T follicular helper cell (primary cell): Measurements from ENCODE around the gene SPRING1.

Experiments
- DNase-seq: peaks from one replicate; pipeline ENCODE4 v3.0.0-alpha.2; 2020; ENCODE audit warnings: low read depth

SPRING1 gene

DNA sequence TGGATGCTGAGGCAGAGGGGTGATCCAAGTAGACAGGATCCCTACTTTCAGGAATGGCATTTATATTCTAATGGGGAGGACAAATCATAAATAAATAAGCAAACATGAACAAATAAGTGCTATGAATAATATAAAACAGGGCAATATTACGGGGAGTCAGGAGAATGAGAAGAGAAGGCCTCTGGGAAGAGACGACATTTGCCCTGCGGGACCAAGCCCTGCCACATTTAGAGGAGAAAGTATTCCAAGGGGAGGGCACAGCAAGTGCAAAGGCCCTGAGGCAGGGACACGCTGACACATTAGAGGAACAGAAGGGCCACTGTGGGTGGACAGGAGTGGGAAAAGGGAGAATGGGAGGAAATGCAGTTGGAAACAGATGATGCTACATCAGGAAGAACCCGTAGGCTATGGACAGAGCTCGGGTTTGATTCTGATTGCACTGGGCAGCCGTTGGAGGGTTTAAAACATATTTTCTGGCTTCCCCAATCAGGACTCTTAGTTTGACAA lies 1.6 kb upstream of the SPRING1 start:
- DNase-seq, result no peak

DNA sequence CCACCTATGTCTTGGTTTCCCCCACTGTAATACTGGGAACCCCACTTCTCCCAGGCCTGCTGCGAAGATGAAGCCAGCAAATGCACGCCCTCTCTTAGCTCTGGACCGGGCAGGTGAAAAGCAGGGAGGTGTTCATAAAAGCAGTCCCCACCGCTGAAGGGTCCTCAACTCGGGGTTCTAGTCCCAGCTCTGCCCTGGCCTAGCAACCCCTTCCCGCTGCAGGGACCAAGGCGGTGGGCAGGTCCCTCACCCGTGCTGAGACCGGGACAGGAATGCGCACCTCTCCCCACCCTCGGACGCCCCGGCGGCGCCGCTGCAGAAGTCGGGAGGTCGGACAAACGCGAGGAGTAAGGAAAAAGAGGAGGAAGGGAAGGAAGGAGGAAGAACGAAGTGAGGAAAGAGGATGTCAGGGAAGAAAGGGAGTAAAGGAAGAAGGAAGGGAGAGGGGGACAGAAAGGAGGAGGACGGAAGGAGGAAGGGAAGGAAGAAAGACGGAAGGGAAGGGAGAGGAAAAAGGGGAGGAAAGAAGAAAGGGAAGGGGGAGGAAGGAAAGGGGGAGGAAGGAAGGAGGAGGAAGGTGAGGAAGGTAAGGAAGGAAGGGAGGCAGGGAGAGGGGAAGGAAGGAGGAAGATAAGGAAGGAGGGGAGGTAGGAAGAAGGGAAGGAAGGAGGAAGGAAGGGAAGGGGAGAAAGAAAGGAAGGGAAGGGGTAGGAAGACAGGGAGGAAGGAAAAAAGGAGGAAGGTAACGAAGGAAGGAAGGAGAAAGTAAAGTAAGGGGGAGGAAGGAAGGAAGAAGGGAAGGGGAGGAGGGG lies 701 bp downstream of the SPRING1 start:
- DNase-seq, result no peak

DNA sequence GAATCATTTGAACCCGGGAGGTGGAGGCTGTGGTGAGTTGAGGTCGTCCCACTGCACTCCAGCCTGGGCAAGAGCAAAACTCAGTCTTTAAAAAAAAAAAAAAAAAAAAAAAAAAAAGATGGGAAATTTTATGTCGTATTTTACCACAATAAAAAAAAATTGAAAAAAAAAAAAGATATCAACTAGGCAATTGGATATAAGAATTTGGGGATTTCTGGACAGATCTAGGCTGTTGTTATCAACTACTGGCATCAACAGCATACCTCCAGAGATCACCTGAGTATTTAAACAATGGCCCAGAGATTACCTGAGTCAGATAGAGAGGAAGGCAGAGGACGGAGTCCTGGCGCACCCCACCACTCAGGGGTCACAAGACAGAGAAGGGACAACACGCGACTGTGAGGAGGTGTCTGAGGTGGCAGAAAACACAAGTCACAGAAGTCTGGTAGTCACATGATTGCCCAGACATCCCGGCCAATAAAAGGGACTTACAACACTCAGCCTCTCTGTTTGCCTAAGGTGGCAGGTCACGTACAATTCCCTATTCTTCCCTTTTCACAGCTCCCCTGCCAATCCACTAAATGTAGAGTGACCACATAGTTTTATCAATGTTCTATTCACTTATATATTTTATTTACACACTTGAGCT lies 1.8 kb downstream of the SPRING1 start:
- no peak for DNase-seq

DNA sequence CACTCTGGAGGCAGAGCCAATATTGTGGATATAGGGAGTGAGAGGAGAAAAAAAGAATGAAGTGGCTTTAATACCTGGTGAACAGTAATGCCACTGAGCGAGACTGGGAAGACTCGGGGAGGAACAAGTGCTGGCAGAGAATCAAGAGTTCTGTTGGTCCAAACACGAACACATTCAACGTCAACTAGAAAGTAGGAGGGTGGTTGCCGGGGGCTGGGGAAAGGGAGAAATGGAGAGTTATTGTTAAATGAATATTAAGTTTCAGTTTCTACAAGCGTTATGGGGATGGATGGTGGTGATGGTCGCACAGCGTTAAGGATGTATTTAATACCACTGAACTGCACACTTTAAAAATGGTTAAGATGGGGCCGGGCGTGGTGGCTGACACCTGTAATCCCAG lies 2.8 kb downstream of the SPRING1 start:
- no peak for DNase-seq

DNA sequence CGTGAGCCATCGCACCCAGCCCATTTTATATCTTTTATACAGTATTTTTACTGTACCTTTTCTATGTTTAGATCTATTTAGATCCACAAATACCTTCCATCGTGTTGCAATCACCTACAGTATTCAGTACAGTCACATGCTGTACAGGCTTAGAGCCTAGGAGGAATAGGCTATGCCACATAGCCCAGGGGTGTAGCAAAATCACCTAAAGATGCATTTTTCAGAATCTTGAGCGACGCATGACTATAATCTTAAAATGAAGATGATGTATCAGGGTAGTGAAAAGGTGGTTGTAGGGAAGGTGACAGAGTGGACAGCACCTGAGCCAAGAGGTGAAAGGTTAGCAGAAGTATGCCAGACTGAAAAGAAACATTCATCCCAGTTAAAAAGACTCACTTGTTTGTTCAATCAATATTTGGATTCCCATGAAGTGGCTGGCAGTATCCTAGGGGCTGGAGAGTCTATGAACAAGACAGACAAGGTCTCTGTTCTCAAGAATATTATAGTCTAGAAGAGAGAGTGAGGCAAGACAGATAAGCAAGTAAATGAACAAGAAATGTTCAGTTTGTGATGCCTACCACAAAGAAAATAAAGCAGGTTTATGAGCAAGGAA lies 3.6 kb downstream of the SPRING1 start:
- DNase-seq, result no peak

DNA sequence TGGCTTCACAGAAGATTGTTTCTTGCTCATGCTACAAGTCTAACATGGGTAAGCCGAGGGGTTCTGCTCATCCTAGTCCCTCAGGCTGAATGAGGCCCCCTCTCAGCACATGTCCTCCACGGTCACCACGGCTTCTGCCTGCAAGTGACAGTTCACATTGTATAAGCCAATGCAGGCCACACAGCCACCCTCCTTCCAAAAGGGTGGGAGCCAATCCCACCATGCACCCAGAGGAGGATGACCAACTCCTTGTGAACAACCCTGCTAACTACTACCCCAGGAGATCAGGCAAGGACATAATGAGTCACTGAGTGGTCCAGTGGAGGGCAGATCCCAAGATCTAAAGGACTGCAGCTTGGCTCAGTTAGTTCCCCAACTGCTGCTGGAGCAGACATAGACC lies 6.1 kb downstream of the SPRING1 start:
- no peak for DNase-seq

DNA sequence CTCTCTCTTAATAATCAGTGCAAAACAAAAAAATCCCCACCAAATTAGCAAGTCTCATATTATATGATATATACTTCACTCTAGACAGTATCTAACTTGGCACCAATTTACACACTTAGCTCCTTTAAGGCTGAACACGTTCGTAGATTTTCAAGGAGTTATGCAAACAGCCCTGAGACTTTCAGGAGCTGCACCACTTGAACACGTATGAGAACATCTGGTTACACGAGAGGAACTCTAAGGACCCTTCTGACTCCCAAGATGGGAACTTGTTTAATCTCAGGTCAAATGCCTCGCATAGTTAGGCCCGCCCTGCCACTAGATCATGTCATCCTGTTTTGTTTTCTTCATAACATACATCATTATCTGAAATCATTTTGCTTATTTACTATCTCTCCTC lies 10.0 kb downstream of the SPRING1 start:
- no peak for DNase-seq

DNA sequence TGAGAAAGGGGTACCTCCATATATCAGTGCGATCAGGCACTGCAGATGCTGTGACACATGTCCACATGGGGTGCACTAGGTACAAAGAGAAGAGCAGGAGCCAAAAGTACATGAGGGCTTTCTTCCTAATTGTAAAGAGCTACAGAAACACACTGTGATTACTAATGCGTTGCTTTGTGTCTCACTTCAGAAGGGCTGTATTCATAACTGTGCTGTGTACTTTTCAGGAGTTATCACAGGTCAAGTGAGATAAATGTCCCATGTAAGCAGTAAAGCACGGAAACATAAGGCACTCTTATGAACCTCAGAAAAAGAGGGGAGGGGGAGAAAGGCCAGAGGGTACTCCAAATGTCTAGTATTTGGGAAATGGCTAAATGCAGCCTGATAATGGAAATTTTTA lies 10.6 kb downstream of the SPRING1 start:
- DNase-seq, result no peak

DNA sequence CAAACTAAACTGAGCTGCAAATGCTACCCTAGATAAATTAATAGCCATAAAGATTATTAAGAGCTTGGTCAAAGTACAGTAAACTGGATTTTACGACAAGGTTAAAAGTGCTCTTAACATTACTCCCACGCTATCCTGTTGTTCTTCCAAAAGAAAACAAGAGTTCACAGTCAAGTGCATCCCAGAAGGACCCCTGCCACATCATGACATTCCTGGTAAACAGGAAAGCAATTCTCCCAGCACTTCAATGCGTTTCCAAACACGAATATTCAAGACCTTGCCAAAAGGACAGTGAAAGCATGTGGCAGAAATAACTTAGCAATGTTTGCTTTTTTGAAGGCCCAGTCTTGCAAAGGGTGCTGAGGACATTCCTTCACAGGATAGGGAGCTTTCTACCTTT lies 11.2 kb downstream of the SPRING1 start:
- no peak for DNase-seq

DNA sequence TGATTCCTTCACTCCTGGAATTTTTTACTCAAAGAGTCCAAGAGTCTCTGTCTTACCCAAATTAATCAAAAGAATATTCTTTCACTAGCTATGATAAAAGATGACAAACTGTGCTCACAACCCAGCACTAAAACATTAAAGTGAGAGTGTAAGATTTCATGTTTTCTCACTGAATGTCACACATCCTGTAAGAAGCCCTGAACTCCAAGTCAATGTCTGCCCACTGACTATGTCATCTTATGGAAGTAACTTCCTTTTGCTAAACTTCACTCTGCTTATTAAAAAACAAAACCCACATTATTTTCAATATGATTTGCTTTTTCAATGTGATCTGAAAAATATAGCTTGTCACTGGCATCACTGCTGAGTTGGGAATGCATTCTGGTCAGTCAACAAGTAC lies 15.6 kb downstream of the SPRING1 start:
- DNase-seq, result no peak

DNA sequence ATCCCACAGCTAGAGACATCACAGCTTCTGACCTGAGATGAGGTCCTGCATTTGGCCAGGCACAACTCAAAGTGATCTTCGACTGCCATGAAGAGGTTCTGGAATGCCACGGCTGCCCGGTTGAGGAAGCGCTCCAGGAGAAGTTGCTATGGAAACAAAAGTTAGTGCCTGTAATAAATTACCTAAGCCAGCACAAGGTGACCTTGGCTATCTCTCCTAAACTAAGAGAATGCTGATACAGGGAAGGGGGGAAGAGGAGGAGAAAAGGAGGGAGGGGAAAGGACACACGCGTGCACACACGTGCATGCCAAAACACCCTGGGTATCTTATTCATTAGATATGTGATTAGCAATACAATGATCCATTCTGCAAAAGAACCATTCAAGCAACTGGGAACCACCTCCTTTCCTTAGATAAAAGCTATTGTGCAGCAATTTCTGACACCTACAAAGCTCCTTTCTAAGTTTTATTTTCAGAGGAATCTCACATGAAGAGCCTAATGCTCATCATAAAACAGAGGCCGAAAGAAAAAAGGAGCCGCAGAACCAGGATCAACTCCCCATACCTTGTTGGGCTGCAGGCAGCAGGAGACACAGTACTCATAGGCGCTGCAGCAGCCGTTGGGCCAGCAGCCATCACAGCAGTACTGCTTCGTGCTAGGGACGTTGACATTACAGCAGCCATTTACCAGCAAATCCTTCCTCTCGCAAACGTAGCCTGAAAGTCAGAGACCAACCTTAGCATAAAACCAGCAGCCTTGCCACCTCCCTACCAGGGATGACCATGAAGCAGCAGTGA lies 17.9 kb downstream of the SPRING1 start:
- no peak for DNase-seq

DNA sequence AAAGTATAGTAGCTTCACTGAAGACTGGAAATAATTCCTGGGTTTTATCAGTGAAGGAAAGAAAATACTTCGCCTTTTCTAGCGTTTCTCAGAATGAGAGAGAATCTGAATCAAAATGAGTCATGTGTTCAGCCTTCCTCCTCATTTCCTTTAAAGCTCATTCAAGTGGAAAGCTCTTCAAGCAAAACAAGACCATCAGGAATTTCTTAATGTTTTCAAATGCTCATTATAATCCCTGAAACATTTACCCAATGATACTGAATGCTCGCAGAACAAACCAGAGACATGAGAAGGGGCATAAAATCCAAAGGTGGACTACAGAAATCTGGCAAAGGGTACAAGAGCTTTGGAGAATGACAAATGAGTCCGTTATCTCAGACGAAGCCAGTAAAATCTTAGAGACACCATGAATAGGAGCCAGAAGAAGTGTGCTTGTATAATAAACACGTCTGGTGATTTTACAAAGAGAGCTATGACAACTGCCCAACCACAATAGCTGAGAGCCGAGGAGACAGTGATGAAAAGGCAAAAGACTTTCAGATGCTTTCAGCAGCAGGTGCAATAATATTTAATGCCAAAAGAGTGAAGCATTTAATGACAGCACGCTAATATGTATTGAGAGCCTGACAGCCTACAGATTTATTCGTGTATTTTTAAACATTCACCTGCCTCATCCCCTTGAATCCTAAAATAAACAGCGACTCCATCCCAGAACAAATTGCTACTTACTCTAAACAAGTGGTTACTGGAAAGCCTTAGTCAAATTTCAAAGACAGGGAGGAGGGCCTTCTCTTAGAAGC lies 19.0 kb downstream of the SPRING1 start:
- no peak for DNase-seq

DNA sequence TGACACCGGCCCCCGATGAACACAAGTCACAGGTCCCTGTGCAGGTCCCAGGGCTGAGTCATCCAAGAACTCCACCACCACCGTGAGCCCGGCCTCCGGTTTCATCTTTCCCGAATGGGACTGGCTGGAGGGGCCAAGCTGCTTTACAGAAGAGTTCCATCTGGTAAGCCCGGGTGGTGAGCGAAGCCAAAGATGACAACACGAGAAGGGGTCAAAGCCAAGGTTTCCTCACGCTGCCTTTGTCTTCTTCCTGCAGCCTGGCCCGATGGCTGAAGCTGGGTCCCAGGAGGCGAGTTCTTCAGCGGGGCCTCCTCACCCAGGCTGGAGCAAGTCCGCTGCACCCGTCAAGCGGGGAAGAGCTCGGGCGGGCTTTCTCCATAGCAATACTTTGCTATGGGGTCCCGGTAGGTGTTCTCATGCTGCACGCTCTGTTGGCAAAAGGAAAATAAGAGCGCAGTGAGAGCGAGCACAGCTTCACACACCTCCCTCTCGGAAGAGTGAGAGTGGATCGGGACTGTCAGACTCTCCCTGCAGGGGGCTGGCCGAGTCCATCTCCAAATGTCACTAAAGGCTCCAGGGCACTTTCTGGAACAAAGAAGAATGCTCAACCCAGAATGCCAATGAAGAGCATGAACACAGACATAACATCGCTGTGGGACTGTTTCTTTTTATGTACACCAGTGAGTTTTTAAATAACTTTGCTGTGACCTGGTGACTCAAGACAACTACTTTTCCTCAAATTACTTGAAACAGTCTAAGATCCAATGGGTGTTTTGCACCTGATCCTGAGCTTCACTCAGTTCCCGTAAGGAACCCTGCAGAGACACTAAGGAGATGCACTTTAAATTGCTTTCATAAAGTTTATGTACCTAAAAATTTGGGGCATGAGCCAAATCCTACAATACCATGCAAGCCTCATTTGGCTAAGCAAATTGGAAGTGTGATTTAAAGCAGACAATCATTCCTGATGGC lies 20.1 kb downstream of the SPRING1 start:
- no peak for DNase-seq

DNA sequence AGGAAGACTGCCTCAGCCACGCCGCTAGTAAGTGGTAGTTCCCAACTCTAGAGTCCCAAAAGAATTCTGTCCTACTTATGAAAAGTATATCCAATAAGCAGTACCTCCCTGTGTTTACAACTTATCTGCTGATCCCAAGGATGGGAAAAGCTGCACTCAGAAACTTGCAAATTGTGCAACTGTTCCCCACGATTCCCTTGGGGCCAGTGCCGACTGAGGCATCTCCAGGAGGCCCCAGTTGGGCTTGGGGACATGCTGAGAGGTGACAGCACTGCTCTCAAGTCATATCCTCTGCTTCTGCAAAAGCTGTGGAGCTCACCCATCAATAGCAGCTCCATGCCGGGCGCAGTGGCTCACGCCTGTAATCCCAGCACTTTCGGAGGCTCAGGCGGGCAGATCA lies 23.7 kb downstream of the SPRING1 start:
- no peak for DNase-seq

DNA sequence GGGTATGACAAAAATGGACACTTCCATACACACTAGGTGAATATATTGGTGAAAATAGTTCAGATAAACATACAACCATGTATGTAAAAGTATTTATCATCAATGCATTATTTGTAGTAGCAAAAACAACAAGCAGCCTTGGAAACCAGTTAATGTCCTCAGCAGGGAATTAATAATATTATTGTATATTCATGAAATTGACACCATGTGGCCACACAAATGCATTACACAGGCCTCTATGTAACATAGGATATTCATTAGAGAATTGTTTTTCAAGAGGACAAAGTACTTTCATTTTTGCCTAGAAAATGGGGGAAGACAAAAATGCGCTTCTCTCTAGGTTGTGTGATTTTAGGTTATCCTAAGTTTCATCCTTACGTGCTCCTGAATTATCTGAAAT lies 24.3 kb downstream of the SPRING1 start:
- DNase-seq, result no peak

DNA sequence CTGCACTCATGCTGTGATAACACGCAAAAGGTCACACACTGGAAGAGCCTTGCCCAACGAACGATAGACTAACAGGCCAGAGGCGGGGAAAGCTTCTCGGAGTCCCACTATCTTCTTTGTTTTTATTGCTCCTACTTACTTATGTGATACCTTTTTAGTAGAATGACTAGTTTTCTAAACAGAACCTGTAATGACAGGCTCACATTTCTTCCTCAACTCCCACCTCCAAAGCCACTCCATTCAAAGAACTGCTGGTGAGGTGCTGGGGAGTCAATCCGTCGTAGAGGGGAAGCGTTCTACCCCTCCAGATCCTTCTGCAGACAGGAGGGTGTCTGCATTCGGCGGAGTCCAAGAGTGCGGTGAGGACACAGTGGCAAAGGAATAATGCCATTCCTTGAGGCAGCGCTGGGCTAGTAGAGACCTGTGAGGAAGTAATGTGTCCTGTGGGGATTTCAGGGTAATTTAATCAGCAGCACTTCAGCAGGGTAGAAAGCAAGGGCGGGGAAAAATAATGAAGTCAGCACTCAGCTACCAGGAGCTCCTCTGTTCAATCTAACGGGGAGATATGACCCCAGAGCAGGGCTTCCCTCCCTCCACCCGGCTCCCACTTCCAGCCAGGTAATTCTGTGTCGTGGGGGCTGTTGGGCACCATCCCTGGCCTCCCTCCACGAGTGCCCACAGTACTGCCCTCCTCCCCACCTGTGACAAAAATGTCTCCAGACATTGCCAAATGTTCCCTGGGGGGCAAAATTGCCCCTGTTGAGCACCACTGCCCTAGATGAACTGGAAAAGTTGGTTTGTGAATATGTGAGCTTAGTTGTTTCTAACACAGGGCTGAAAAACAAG lies 25.2 kb downstream of the SPRING1 start:
- DNase-seq, result no peak

DNA sequence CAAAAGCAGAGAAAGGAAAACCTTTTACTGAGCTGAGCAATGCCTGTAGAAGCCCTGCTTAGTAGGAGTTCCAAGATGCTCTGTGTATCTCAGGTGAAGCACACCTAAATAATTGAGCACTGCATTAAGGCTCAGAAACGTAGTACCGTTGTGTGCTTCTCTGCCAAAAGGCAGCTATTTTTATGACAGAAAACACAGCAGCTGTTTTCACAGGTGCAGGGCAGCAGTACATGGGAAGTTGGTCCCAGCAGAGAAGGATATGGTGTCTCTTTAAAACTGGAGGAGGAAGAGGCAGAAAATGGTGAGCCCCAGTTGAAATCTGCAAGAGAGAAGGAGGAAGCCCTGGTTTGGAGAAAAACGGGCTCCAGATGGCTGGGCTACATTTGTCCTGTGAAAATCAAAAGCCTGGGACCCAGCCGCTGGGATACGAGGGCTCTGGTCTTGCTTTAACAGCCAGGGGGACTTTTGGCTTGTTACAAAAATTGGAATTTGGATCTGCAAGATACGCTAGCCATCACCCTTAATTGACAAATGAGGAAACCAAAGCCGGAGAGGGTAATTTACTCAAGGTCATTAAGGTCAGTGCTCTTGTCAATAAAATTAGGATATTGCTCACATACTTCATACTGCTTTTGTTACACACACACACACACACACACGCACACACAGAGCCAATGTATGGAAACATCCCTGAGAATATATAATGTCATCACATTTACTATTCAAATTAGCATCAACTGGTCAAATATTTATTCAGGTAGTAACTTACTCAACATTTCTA lies 27.3 kb downstream of the SPRING1 start:
- no peak for DNase-seq

DNA sequence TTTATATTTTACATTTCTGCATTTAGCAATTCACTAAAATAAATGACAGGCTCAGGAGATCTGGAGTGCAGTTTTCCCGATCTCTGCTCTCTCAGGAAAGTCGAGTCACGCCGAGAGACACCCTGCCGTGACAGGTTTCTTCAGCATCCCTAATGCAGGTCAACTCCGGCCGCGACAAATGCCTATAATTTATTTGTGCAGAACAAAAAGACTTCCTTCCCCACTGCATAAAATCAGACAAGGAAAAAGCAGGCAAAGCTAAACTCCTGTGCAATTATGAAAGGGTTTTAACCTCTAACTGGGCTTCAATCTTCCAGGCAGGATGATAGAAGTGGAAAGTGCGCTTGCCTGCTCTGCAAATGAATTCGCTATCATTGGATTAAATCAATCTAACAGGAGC lies 28.1 kb downstream of the SPRING1 start:
- DNase-seq, result no peak
